ENCODE results near the gene HSPA4. TPM values are rescaled to one million over a fixed set of nuclear protein-coding genes. Genes with fewer than 3 reads are reported as not detected.
A peak's percentile ranks its signal among the peaks of the same experiment; 100 is the strongest.

HSPA4 gene
- total RNA-seq, 3 donors from 2014 or later, result 64.1 to 77.2 (median 72.9) TPM

- H3K36me3 ChIP-seq (ENCODE audit: low read depth), result no peaks in the 10 kb centered on the region
- intact Hi-C loops (cut with DNase I, micrococcal nuclease), result no loop called here
- peaks cover 10% of the 10 kb centered on the region for H3K4me1 ChIP-seq (ENCODE audit: low read depth)
- no peak overlapping the region for H3K4me3 ChIP-seq
- no peak for DNase-seq
- TF ChIP-seq CTCF (IDR thresholded peaks at IDR 0.05), result no peak
- no peak for ATAC-seq
- no peaks in the 10 kb centered on the region for H3K9me3 ChIP-seq
These were observed 66.2 kb downstream of the HSPA4 start for GRCh38 chr5:133117912-133118445.

GRCh38 chr5:133118741-133119140 is 66.9 kb downstream of the HSPA4 start:
- peaks cover 10% of the 10 kb centered on the region for H3K4me1 ChIP-seq (ENCODE audit: low read depth)
- intact Hi-C loops (cut with DNase I, micrococcal nuclease), result no loop called here
- no peak overlapping the region for H3K4me3 ChIP-seq
- H3K36me3 ChIP-seq (ENCODE audit: low read depth), result no peaks in the 10 kb centered on the region
- DNase-seq, result no peak
- ATAC-seq, result no peak
- no peaks in the 10 kb centered on the region for H3K9me3 ChIP-seq
- no peak for TF ChIP-seq CTCF (IDR thresholded peaks at IDR 0.05)

DNA sequence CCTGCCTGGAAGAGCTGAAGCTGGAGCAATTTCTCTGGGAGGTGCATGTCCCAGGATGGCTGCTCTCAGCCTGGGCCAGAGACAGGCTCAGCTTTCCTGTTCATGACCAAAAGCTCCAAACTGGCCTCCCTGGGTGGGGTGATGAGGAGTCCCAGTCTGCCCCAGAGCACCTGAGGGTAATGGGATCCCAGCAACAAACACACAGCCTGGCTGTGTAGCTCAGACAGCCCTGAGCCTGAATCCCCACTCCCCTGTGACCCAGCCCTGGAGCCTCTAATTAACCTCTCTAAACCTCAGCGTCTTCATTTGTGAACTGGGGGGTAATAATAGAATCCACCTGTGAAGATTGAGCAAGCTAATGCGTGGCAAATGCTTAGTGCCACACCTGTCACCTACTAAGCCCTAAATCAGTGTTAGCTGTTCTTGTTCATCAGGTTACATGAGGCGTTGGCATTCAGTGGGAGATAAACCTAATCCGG is 67.5 kb downstream of the HSPA4 start:
- no peak for DNase-seq
- no peak for ATAC-seq
- Histone ChIP-seq H3K36me3 (ENCODE audit: low read depth) (no peaks in the 10 kb centered on the region), H3K4me1 (ENCODE audit: low read depth) (peaks cover 10% of the 10 kb centered on the region), H3K9me3 (no peaks in the 10 kb centered on the region), H3K4me3 (no peak overlapping the region)
- TF ChIP-seq CTCF (IDR thresholded peaks at IDR 0.05), result no peak
- intact Hi-C loops (cut with DNase I, micrococcal nuclease), result no loop called here

GRCh38 chr5:133120156-133120750 is 68.4 kb downstream of the HSPA4 start:
- no peak for ATAC-seq
- Histone ChIP-seq H3K4me3 (no peak overlapping the region), H3K9me3 (no peaks in the 10 kb centered on the region), H3K36me3 (ENCODE audit: low read depth) (no peaks in the 10 kb centered on the region), H3K4me1 (ENCODE audit: low read depth) (peaks cover 10% of the 10 kb centered on the region)
- intact Hi-C loops (cut with DNase I, micrococcal nuclease), result no loop called here
- TF ChIP-seq CTCF (IDR thresholded peaks at IDR 0.05), result no peak
- DNase-seq, result no peak

DNA sequence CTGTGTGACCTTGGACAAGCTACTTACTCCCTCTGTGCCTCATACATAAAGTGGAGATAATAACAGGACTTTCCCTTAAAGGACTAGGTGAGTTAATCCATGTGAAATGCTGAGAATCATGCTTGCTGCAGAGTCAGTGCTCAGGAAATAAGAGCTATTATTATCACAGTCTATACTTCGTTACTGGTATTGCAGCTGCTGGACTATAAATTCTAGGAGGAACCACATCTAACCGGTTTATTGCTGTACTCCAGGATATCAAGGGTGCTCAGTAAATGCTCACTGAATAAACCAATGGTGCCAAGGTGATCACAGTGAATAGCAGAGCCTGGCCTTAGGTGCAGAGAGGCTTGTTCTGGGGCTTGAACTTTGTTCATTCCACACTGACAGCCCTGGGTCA is 69.3 kb downstream of the HSPA4 start:
- intact Hi-C loops (cut with DNase I, micrococcal nuclease), result no loop called here
- H3K9me3 ChIP-seq, result no peaks in the 10 kb centered on the region
- H3K36me3 ChIP-seq (ENCODE audit: low read depth), result no peaks in the 10 kb centered on the region
- DNase-seq, result peak in 1 of 3 donors; percentile 31
- no peak overlapping the region for H3K4me3 ChIP-seq
- H3K4me1 ChIP-seq (ENCODE audit: low read depth), result peaks cover 10% of the 10 kb centered on the region
- ATAC-seq, result peak; percentile 90
- no peak for TF ChIP-seq CTCF (IDR thresholded peaks at IDR 0.05)
